ENCODE measurements around the gene TMC3.
"Not testable (repeated sequence)": the region's sequence is repeated elsewhere in the genome, so short reads cannot be mapped to it uniquely, and the experiment has no call there.

The TMC3 gene

GRCh38 chr15:81331141-81331540 is 42.9 kb downstream of the TMC3 start:
- peak in 1 of 42 donors; percentile 21 for DNase-seq
- intact Hi-C loops (cut with DNase I), result not testable (repeated sequence)

- intact Hi-C loops (cut with DNase I), result no loop called here
- no peak for DNase-seq
Observed at GRCh38 chr15:81330366-81331090, 43.5 kb downstream of the TMC3 start.

GRCh38 chr15:81329446-81329845 is 44.6 kb downstream of the TMC3 start:
- no peak for DNase-seq
- intact Hi-C loops (cut with DNase I), result no loop called here

- DNase-seq, result no peak
- intact Hi-C loops (cut with DNase I), result no loop called here
Observed at GRCh38 chr15:81327516-81327915, 46.5 kb downstream of the TMC3 start.

- intact Hi-C loops (cut with DNase I), result no loop called here
- no peak for DNase-seq
Observed at GRCh38 chr15:81326466-81327212, 47.4 kb downstream of the TMC3 start.

- peak; percentile 95 to 100 (median 99) for DNase-seq
- intact Hi-C loops (cut with DNase I), result no loop called here
Observed at GRCh38 chr15:81323944-81324881, 49.8 kb downstream of the TMC3 start, which contains the start of gene STARD5. STARD5 (minus strand) TSS chr15:81324141; CDS start chr15:81324099, 42 bp downstream.

- intact Hi-C loops (cut with DNase I), result no loop called here
- DNase-seq, result no peak
Observed at GRCh38 chr15:81323559-81323943, 50.5 kb downstream of the TMC3 start.

- no peak for DNase-seq
- intact Hi-C loops (cut with DNase I), result no loop called here
Observed at GRCh38 chr15:81322676-81323253, 51.2 kb downstream of the TMC3 start.

GRCh38 chr15:81321667-81322066 is 52.3 kb downstream of the TMC3 start:
- intact Hi-C loops (cut with DNase I), result no loop called here
- DNase-seq, result no peak

GRCh38 chr15:81317642-81318017 is 56.4 kb downstream of the TMC3 start:
- intact Hi-C loops (cut with DNase I), result no loop called here
- DNase-seq, result peak in 1 of 42 donors; percentile 14

GRCh38 chr15:81316267-81316666 is 57.7 kb downstream of the TMC3 start:
- intact Hi-C loops (cut with DNase I), result no loop called here
- no peak for DNase-seq

- intact Hi-C loops (cut with DNase I), result no loop called here
- no peak for DNase-seq
Observed at GRCh38 chr15:81315452-81316175, 58.4 kb downstream of the TMC3 start.

- intact Hi-C loops (cut with DNase I), result no loop called here
Observed at GRCh38 chr15:81314378-81314777, 59.6 kb downstream of the TMC3 start.

GRCh38 chr15:81313686-81314085 is 60.3 kb downstream of the TMC3 start:
- DNase-seq, result no peak

More at GRCh38 chr15:81314378-81314777, 59.6 kb downstream of the TMC3 start:
- no peak for DNase-seq

GRCh38 chr15:81312790-81313543 is 61.0 kb downstream of the TMC3 start:
- peak in 30 of 42 donors; percentile 29 to 84 (median 54) for DNase-seq

More at GRCh38 chr15:81313686-81314085, 60.3 kb downstream of the TMC3 start:
- intact Hi-C loops (cut with DNase I), result no loop called here

GRCh38 chr15:81311752-81312464 is 62.1 kb downstream of the TMC3 start:
- DNase-seq, result no peak
- intact Hi-C loops (cut with DNase I), result no loop called here

More at GRCh38 chr15:81312790-81313543, 61.0 kb downstream of the TMC3 start:
- intact Hi-C loops (cut with DNase I), result no loop called here

- intact Hi-C loops (cut with DNase I), result no loop called here
- no peak for DNase-seq
Observed at GRCh38 chr15:81310480-81310879, 63.5 kb downstream of the TMC3 start.

Measured in head of caudate nucleus (tissue), 42 donors.